NT2/D1 (cell line): ENCODE data around the gene LEMD1.
A peak's percentile ranks its signal among the peaks of the same experiment; 100 is the strongest.

Experiments used
- DNase-seq: peaks from one replicate; pipeline ENCODE4 v3.0.0-alpha.2; 2011; ENCODE audit warnings: low read depth, low spot score
- H3K27me3 ChIP-seq: 2 replicates; pipeline ENCODE4 v1.6.0; 2011; ENCODE audit warnings: mild to moderate bottlenecking; ENCODE audit not compliant: insufficient read length, insufficient read depth
- H3K36me3 ChIP-seq: 2 replicates; pipeline ENCODE4 v1.6.1; 2011; ENCODE audit warnings: mild to moderate bottlenecking, low read length, mixed read lengths; ENCODE audit not compliant: insufficient read depth, insufficient read length
- H3K4me1 ChIP-seq: 2 replicates; pipeline ENCODE4 v1.5.1; 2011; ENCODE audit not compliant: insufficient read depth, insufficient read length
- H3K4me3 ChIP-seq: 2 replicates; pipeline ENCODE4 v1.5.1; 2011; ENCODE audit warnings: low read depth; ENCODE audit not compliant: insufficient read length
- H3K9ac ChIP-seq: 2 replicates; pipeline ENCODE4 v1.6.0; 2011; ENCODE audit warnings: low read depth; ENCODE audit not compliant: insufficient read length
- H3K9me3 ChIP-seq: 2 replicates; pipeline ENCODE4 v1.5.1; 2011; ENCODE audit warnings: mild to moderate bottlenecking, low read length; ENCODE audit not compliant: insufficient read depth
- SUZ12 ChIP-seq: IDR thresholded peaks from 2 replicates; pipeline ENCODE4 v1.6.1; 2011; ENCODE audit not compliant: insufficient read length, insufficient read depth; ENCODE audit errors: extremely low read depth
- YY1 ChIP-seq: IDR thresholded peaks from 2 replicates; pipeline ENCODE4 v1.6.1; 2011; ENCODE audit not compliant: insufficient read length, insufficient read depth
- ZNF274 ChIP-seq: IDR thresholded peaks from 2 replicates; pipeline ENCODE4 v1.6.1; 2011; ENCODE audit warnings: mild to moderate bottlenecking, low read depth, low read length

LEMD1 gene

DNA sequence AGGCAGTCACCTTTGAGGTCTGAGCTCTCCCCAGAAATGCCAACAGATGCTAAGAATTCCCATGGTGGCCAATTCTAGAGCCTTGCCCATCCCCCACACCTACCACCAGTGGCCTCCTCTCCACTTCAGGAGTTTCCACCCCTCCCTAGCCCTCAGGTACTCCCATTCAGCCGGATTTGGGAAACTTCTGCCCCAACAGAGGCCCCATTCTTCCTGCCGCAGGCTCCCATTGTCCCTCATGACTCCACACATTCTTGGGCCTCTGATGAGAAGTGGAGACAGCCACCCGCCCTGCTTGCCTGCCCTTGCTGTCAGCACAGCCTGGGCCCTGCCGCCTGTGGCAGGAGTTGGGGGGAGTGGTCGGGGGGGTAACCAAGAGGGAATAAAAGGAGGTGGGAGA, 29.3 kb upstream of the LEMD1 start:
- Histone ChIP-seq H3K9ac (peak overlapping the region; percentile 90), H3K9me3 (no peaks in the 10 kb centered on the region), H3K27me3 (no peaks in the 10 kb centered on the region), H3K36me3 (peaks cover 19% of the 10 kb centered on the region), H3K4me3 (peak overlapping the region; percentile 50), H3K4me1 (peaks cover 38% of the 10 kb centered on the region)
- DNase-seq = peak; percentile 89
- TF ChIP-seq ZNF274 = no peak
- TF ChIP-seq YY1 = no peak
- no peak for TF ChIP-seq SUZ12

DNA sequence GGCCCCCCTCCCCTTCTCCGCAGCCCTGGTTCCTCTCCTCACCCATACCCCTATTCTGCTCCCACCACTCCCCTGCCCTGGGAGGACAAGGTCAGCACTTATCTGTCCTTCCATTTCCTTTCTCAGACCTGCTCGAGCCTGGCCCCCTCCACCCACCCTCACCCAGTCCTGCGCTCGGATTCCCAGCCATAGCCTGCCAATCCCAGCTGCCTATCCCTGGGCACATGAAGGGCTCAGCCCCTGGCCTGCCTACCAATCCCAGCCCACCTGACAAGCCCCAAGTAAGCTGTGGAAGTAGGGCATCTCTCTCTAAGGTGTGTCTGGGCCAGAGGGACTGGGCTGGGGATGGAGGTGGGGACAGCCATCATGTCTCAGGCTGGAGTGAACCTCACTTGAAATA, 28.6 kb upstream of the LEMD1 start:
- no peaks in the 10 kb centered on the region for H3K27me3 ChIP-seq
- H3K36me3 ChIP-seq = peaks cover 25% of the 10 kb centered on the region
- TF ChIP-seq ZNF274 (no peak), SUZ12 (no peak), YY1 (no peak)
- peaks cover 43% of the 10 kb centered on the region for H3K4me1 ChIP-seq
- peak overlapping the region; percentile 90 for H3K9ac ChIP-seq
- H3K9me3 ChIP-seq = no peaks in the 10 kb centered on the region
- H3K4me3 ChIP-seq = peak overlapping the region; percentile 50
- no peak for DNase-seq

DNA sequence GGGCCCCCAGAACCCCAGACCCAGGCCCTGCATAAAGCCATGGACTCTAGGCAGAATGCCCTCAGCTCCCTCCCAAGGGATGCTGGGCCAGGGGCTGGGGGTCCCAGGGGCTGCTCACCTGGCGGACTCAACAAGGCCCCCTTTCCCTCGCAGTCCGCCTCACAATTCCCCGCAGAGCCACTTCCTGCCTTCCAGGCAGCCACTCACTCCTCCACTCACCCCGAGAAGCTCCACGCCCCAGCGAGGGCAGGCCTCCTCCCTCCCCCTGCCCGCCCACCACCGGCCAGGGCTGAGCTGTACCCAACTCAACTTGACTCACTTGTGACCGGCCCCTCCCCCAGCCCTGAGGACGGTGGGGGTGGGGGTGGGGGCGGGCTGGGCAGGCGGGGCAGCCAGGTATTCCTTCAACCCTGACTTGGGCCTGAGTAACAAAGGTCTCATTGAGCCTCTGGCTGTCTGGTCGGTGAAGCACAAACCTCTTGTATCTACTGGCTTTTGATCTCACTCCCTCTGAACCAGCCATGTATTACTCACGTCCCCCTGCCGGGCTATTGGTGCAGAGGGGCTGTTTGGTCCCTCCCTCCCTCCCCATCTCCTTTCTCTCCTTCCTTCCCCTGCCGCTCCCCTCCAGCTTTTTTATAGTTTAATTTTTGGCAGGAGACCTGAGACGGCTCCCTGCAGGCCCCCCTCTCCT, 28.0 kb upstream of the LEMD1 start:
- Histone ChIP-seq H3K4me1 (peaks cover 47% of the 10 kb centered on the region), H3K9ac (peak overlapping the region; percentile 97), H3K36me3 (peaks cover 25% of the 10 kb centered on the region), H3K4me3 (peak overlapping the region; percentile 88), H3K27me3 (no peaks in the 10 kb centered on the region), H3K9me3 (no peaks in the 10 kb centered on the region)
- TF ChIP-seq YY1 (no peak), SUZ12 (no peak), ZNF274 (no peak)
- peak; percentile 92 for DNase-seq

DNA sequence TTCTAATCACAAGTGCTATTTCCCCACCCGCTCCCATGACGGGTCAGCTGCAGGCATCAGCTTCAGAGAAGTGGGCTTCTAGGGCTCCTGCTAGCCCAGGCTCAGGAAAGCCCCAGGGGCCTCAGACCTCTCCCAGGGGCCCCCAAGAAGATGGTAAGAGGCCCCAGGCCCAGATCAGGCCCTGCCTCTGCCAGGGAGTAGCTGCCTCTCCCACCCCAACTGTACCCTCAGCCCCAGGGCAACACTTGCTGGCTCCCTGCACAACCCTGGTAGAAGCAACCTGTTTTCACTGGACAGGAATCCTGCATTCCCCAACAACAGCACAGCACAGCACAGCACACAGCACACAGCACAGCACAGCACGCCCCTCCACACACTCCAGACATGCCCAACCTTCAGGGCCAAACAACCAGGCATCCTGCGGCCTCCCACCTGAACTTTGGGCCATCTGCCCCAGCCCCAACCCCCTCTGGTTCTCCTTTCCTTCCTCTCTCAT, 27.4 kb upstream of the LEMD1 start:
- Histone ChIP-seq H3K27me3 (no peaks in the 10 kb centered on the region), H3K9me3 (no peaks in the 10 kb centered on the region), H3K9ac (peak overlapping the region; percentile 97), H3K4me3 (peak overlapping the region; percentile 88), H3K36me3 (peaks cover 25% of the 10 kb centered on the region), H3K4me1 (peaks cover 49% of the 10 kb centered on the region)
- TF ChIP-seq SUZ12 (no peak), YY1 (no peak), ZNF274 (no peak)
- no peak for DNase-seq

DNA sequence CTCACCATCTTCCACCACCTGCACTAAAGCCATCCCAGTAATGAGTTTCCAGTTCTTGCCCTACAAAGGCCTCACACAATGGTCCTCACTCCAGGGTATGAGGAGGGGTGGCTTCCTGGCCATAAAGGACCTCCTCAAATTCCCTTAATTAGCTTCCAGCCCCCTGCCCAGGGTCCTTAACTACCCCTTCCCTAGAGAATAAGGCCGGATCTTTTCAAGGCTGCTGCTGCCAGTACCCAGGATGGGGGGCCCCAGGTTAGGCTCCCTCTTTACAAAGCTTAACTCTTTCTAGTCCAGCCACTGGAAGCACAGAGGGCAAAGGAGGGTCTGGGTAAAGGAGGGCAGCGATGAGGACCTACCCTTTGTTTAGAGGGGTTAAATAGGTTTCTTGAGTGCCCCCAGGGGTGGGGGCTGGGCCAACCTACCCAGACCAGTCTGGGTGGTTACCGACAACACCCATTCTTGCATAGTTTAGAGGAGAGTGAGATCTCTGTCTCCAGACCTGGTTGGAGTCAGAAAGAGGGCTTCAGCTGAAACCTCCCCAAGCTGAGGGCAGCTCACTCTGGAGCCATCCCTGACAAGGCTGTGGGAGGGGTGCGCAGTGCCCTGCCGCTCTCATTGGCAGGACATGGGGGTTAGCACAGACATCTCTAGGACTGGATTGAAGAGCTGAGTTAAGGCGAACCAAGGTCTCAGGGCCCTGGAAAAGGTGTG, 26.8 kb upstream of the LEMD1 start:
- TF ChIP-seq SUZ12 = no peak
- TF ChIP-seq YY1 = no peak
- TF ChIP-seq ZNF274 = no peak
- H3K4me1 ChIP-seq = peaks cover 50% of the 10 kb centered on the region

DNA sequence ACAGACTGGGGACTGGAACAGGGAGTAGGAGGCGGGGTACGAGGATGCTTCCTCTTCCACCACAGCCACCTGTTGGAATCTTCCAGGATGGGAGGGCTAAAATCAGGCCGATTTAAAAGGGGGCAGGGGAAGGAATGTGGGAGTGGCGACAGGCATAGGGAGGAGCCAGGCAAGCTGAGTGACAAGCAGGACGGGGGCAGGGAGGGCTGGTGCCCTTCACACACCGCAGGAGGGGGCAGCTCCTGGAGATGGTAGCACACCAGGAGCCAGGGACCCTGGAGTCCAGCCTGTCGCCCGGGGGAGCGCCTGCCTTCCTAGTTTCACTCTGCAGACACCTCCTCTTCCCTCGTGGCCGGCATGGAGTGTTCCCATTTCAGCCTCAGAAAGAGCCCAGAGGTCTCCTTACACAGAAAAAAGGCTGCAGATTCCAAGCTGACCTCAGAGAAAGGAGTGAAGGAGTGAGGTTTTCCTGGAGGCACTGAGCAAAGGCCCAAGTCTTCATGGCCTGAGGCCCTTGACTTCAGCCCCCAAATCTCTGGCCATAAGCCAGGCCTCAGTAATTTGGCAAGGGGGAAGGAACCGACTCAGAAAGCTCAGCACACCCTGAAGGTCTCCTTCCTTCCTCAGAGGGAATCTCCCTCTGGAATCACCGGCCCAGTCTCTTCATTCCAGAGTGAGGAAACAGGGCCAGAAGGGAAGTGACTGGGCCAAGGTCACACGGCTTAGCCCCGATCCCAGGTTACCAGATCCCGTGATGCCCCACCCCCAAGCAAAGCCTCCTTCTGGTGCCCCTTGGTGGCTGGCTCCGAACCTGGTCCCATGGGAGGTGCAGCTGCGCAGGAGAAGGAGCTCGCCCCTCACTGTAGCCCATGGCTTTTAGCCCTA, 25.8 kb upstream of the LEMD1 start:
- H3K4me1 ChIP-seq = peaks cover 50% of the 10 kb centered on the region
- TF ChIP-seq YY1 = no peak
- no peak for TF ChIP-seq SUZ12
- no peak for TF ChIP-seq ZNF274
- H3K36me3 ChIP-seq = peaks cover 17% of the 10 kb centered on the region
- H3K9ac ChIP-seq = peak overlapping the region; percentile 97
- no peaks in the 10 kb centered on the region for H3K9me3 ChIP-seq
- H3K4me3 ChIP-seq = peak overlapping the region; percentile 88
- peak; percentile 83 for DNase-seq
- H3K27me3 ChIP-seq = no peaks in the 10 kb centered on the region

More for the DNA sequence above, 26.8 kb upstream of the LEMD1 start:
- Histone ChIP-seq H3K9me3 (no peaks in the 10 kb centered on the region), H3K36me3 (peaks cover 21% of the 10 kb centered on the region), H3K27me3 (no peaks in the 10 kb centered on the region), H3K4me3 (peak overlapping the region; percentile 88), H3K9ac (peak overlapping the region; percentile 97)
- peak; percentile 90 for DNase-seq
